ENCODE results near the gene PAIP1.

Gene PAIP1

GRCh38 chr5:43571237-43571636 is 14.4 kb upstream of the PAIP1 start:
- Histone ChIP-seq H4K91ac (ENCODE audit: low read length) (no peak overlapping the region), H2BK120ac (ENCODE audit: low read depth, low read length) (no peak overlapping the region), H2AFZ (ENCODE audit: low read depth, low read length) (no peak overlapping the region), H2BK5ac (ENCODE audit: low read depth, low read length, poor library complexity, severe bottlenecking) (no peak overlapping the region), H3K9me3 (ENCODE audit: control insufficient read depth, low read length) (no peaks in the 10 kb centered on the region), H3K9ac (ENCODE audit: low read length) (peak overlapping the region; percentile 79), H2BK12ac (ENCODE audit: low read length in 2 of 2) (no peak overlapping the region), H3K18ac (ENCODE audit: low read depth in 1 of 2, low read length in 2 of 2) (no peak overlapping the region), H3K27me3 (ENCODE audit: control insufficient read depth in 1 of 2, insufficient read depth in 1 of 2, low read length in 2 of 2) (no peaks in the 10 kb centered on the region), H4K8ac (ENCODE audit: low read length) (no peak overlapping the region), H3K4me3 (ENCODE audit: insufficient read depth in 1 of 2, low read depth in 1 of 2, low read length in 2 of 2) (peak overlapping the region in 1 of 2 experiments; percentile 66), H3K4me1 (ENCODE audit: control insufficient read depth, insufficient read depth, low read depth, low read length) (no peaks in the 10 kb centered on the region), H3K4me2 (ENCODE audit: low read length, poor library complexity, severe bottlenecking) (no peak overlapping the region), H3K14ac (ENCODE audit: low read length in 2 of 2) (no peak overlapping the region), H3K27ac (ENCODE audit: low read length, poor library complexity, severe bottlenecking) (no peak overlapping the region), H3K23ac (ENCODE audit: low read length in 2 of 2) (no peak overlapping the region), H3K4ac (ENCODE audit: low read depth in 1 of 2, low read length in 2 of 2) (no peak overlapping the region), H3K79me1 (replicated peaks; ENCODE audit: low read length, poor library complexity, severe bottlenecking) (no peaks in the 10 kb centered on the region), H2BK15ac (ENCODE audit: low read depth, poor library complexity, severe bottlenecking) (no peak overlapping the region), H3K36me3 (ENCODE audit: control insufficient read depth in 1 of 2, insufficient read depth in 2 of 2, low read depth in 1 of 2, low read length in 2 of 2) (peaks cover 0 to 2% of the 10 kb centered on the region in 2 experiments), H2AK5ac (ENCODE audit: low read length, severe bottlenecking) (no peak overlapping the region)
- no peak for DNase-seq
- no CpG with 5 or more reads among the region's 5 CpGs for WGBS

DNA sequence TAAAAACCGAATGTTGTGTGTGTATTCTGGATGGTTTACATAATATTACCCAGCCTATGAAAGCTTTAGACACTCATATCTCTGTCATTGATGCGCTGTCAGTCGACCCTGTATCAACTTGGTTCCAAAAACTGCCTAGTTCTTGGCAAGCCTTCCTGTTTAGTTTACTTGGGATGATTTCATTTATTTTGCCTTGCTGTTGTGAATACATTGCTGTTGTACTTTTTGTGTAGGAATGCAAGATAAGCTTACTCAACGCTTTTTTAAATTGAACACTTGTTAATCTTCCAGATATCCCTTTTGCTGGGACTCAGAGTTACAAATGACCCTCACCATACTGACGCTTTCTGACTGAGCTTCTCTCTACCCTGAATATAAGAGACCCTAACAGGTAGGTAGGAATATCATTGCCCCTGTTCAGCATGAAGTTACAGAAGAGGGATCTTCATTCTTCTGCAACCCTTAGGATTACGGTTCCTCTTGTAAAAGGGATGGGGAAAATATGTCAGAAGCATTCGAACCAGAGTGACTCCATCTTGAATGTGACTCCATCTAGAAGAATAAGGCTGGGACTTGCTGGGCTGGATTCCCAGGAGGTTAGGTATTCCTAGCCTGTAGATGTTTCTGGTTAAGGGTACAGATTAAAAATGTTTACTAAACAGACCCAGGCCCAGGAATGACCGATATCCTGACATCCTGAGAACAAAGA is 13.7 kb upstream of the PAIP1 start:
- no peak overlapping the region for H2BK12ac ChIP-seq (ENCODE audit: low read length in 2 of 2)
- peaks cover 0 to 1% of the 10 kb centered on the region in 2 experiments for H3K36me3 ChIP-seq (ENCODE audit: control insufficient read depth in 1 of 2, insufficient read depth in 2 of 2, low read depth in 1 of 2, low read length in 2 of 2)
- no peak overlapping the region for H4K91ac ChIP-seq (ENCODE audit: low read length)
- no peak for DNase-seq
- no peaks in the 10 kb centered on the region for H3K79me1 ChIP-seq (replicated peaks; ENCODE audit: low read length, poor library complexity, severe bottlenecking)
- no peak overlapping the region for H3K4ac ChIP-seq (ENCODE audit: low read depth in 1 of 2, low read length in 2 of 2)
- H4K8ac ChIP-seq (ENCODE audit: low read length), result no peak overlapping the region
- peak overlapping the region; percentile 79 for H3K9ac ChIP-seq (ENCODE audit: low read length)
- no peak overlapping the region for H2BK15ac ChIP-seq (ENCODE audit: low read depth, poor library complexity, severe bottlenecking)
- WGBS, result 98% methylated on average over 5 of the region's 8 CpGs
- H3K4me2 ChIP-seq (ENCODE audit: low read length, poor library complexity, severe bottlenecking), result no peak overlapping the region
- H2BK5ac ChIP-seq (ENCODE audit: low read depth, low read length, poor library complexity, severe bottlenecking), result no peak overlapping the region
- H3K9me3 ChIP-seq (ENCODE audit: control insufficient read depth, low read length), result no peaks in the 10 kb centered on the region
- no peak overlapping the region for H2AK5ac ChIP-seq (ENCODE audit: low read length, severe bottlenecking)
- H3K27ac ChIP-seq (ENCODE audit: low read length, poor library complexity, severe bottlenecking), result no peak overlapping the region
- H3K4me3 ChIP-seq (ENCODE audit: insufficient read depth in 1 of 2, low read depth in 1 of 2, low read length in 2 of 2), result peak overlapping the region in 1 of 2 experiments; percentile 66
- H2BK120ac ChIP-seq (ENCODE audit: low read depth, low read length), result no peak overlapping the region
- no peak overlapping the region for H2AFZ ChIP-seq (ENCODE audit: low read depth, low read length)
- no peak overlapping the region for H3K14ac ChIP-seq (ENCODE audit: low read length in 2 of 2)
- H3K4me1 ChIP-seq (ENCODE audit: control insufficient read depth, insufficient read depth, low read depth, low read length), result no peaks in the 10 kb centered on the region
- H3K18ac ChIP-seq (ENCODE audit: low read depth in 1 of 2, low read length in 2 of 2), result no peak overlapping the region
- H3K27me3 ChIP-seq (ENCODE audit: control insufficient read depth in 1 of 2, insufficient read depth in 1 of 2, low read length in 2 of 2), result no peaks in the 10 kb centered on the region
- no peak overlapping the region for H3K23ac ChIP-seq (ENCODE audit: low read length in 2 of 2)

DNA sequence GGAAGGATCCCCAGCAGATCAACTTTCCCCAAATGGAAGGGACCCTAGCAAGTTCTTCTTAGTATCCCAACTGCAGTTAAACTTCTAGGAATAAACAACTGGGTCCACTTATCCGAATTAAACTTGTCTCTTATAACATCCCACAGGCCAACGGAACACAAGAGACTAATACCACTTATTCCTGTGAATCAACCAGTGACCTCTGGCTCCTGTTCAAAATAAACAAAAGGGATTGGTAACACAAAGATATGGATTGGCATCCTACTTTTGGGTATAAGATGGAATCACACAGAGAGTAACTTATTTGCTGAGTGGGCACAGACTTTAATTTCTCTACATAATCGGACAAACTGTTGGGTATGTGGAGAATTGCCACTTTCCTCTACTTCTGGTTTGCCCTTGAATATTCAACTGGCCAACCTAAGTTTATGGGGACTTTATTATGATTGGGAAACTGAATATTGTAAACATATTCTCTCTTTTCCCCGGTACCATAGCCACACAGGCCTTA is 12.4 kb upstream of the PAIP1 start:
- Histone ChIP-seq H4K91ac (ENCODE audit: low read length) (no peak overlapping the region), H3K4me2 (ENCODE audit: low read length, poor library complexity, severe bottlenecking) (no peak overlapping the region), H2AK5ac (ENCODE audit: low read length, severe bottlenecking) (no peak overlapping the region), H3K14ac (ENCODE audit: low read length in 2 of 2) (no peak overlapping the region), H3K4ac (ENCODE audit: low read depth in 1 of 2, low read length in 2 of 2) (no peak overlapping the region), H2BK15ac (ENCODE audit: low read depth, poor library complexity, severe bottlenecking) (no peak overlapping the region), H3K36me3 (ENCODE audit: control insufficient read depth in 1 of 2, insufficient read depth in 2 of 2, low read depth in 1 of 2, low read length in 2 of 2) (no peaks in the 10 kb centered on the region), H4K8ac (ENCODE audit: low read length) (no peak overlapping the region), H3K9ac (ENCODE audit: low read length) (no peak overlapping the region), H3K18ac (ENCODE audit: low read depth in 1 of 2, low read length in 2 of 2) (no peak overlapping the region), H2BK12ac (ENCODE audit: low read length in 2 of 2) (no peak overlapping the region), H3K23ac (ENCODE audit: low read length in 2 of 2) (no peak overlapping the region), H2BK5ac (ENCODE audit: low read depth, low read length, poor library complexity, severe bottlenecking) (no peak overlapping the region), H2AFZ (ENCODE audit: low read depth, low read length) (no peak overlapping the region), H3K79me1 (replicated peaks; ENCODE audit: low read length, poor library complexity, severe bottlenecking) (no peaks in the 10 kb centered on the region), H2BK120ac (ENCODE audit: low read depth, low read length) (no peak overlapping the region), H3K9me3 (ENCODE audit: control insufficient read depth, low read length) (no peaks in the 10 kb centered on the region), H3K27me3 (ENCODE audit: control insufficient read depth in 1 of 2, insufficient read depth in 1 of 2, low read length in 2 of 2) (no peaks in the 10 kb centered on the region), H3K4me3 (ENCODE audit: insufficient read depth in 1 of 2, low read depth in 1 of 2, low read length in 2 of 2) (no peak overlapping the region), H3K27ac (ENCODE audit: low read length, poor library complexity, severe bottlenecking) (no peak overlapping the region), H3K4me1 (ENCODE audit: control insufficient read depth, insufficient read depth, low read depth, low read length) (no peaks in the 10 kb centered on the region)
- no peak for DNase-seq
- WGBS, result 96% methylated on average over 2 of the region's 4 CpGs

DNA sequence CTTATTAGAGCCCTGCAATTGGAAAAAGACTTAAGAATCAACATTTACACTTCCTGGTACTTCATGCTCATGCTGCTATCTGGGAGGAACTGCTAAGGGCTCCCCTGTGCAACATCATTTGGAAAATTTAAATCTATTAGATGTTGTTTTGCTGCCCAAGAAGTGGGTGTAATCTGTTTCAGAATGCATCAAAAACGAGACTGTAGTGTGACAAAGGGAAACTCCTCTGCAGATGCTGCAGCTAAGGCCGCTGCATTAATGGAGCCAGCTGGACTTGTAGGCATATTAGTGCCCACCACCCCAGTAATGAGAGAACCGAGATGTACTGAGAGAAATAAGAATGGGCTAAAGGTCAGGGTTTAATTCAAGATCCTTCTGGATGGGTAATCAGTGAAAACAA is 11.1 kb upstream of the PAIP1 start:
- H3K79me1 ChIP-seq (replicated peaks; ENCODE audit: low read length, poor library complexity, severe bottlenecking), result no peaks in the 10 kb centered on the region
- H3K4me1 ChIP-seq (ENCODE audit: control insufficient read depth, insufficient read depth, low read depth, low read length), result no peaks in the 10 kb centered on the region
- H4K8ac ChIP-seq (ENCODE audit: low read length), result no peak overlapping the region
- no peak overlapping the region for H3K4ac ChIP-seq (ENCODE audit: low read depth in 1 of 2, low read length in 2 of 2)
- H3K27me3 ChIP-seq (ENCODE audit: control insufficient read depth in 1 of 2, insufficient read depth in 1 of 2, low read length in 2 of 2), result no peaks in the 10 kb centered on the region
- H3K9ac ChIP-seq (ENCODE audit: low read length), result no peak overlapping the region
- no peak overlapping the region for H3K4me2 ChIP-seq (ENCODE audit: low read length, poor library complexity, severe bottlenecking)
- H3K14ac ChIP-seq (ENCODE audit: low read length in 2 of 2), result no peak overlapping the region
- H3K23ac ChIP-seq (ENCODE audit: low read length in 2 of 2), result no peak overlapping the region
- no peak overlapping the region for H2BK5ac ChIP-seq (ENCODE audit: low read depth, low read length, poor library complexity, severe bottlenecking)
- no peak overlapping the region for H2BK120ac ChIP-seq (ENCODE audit: low read depth, low read length)
- no peak for DNase-seq
- H2AK5ac ChIP-seq (ENCODE audit: low read length, severe bottlenecking), result no peak overlapping the region
- H4K91ac ChIP-seq (ENCODE audit: low read length), result no peak overlapping the region
- no peak overlapping the region for H2BK15ac ChIP-seq (ENCODE audit: low read depth, poor library complexity, severe bottlenecking)
- no peaks in the 10 kb centered on the region for H3K9me3 ChIP-seq (ENCODE audit: control insufficient read depth, low read length)
- no peak overlapping the region for H3K18ac ChIP-seq (ENCODE audit: low read depth in 1 of 2, low read length in 2 of 2)
- H2BK12ac ChIP-seq (ENCODE audit: low read length in 2 of 2), result no peak overlapping the region
- no peak overlapping the region for H3K27ac ChIP-seq (ENCODE audit: low read length, poor library complexity, severe bottlenecking)
- no peak overlapping the region for H2AFZ ChIP-seq (ENCODE audit: low read depth, low read length)
- WGBS, result 85% methylated on average over 3 of the region's 3 CpGs
- no peaks in the 10 kb centered on the region for H3K36me3 ChIP-seq (ENCODE audit: control insufficient read depth in 1 of 2, insufficient read depth in 2 of 2, low read depth in 1 of 2, low read length in 2 of 2)
- no peak overlapping the region for H3K4me3 ChIP-seq (ENCODE audit: insufficient read depth in 1 of 2, low read depth in 1 of 2, low read length in 2 of 2)
